ENCODE measurements around the gene ST6GALNAC4.
A peak's percentile ranks its signal among the peaks of the same experiment; 100 is the strongest.
"Not testable (repeated sequence)": the region's sequence is repeated elsewhere in the genome, so short reads cannot be mapped to it uniquely, and the experiment has no call there.

The ST6GALNAC4 gene

GRCh38 chr9:127873886-127874285 lies 43.0 kb downstream of the ST6GALNAC4 start:
- DNase-seq (ENCODE audit: low read depth in 1 of 2, low spot score in 1 of 2): no peak

GRCh38 chr9:127873223-127873691 lies 43.6 kb downstream of the ST6GALNAC4 start:
- no peak for DNase-seq (ENCODE audit: low read depth in 1 of 2, low spot score in 1 of 2)

- DNase-seq (ENCODE audit: low read depth in 1 of 2, low spot score in 1 of 2): no peak
Measured at GRCh38 chr9:127872369-127873222, 44.2 kb downstream of the ST6GALNAC4 start.

GRCh38 chr9:127871531-127871930 lies 45.3 kb downstream of the ST6GALNAC4 start:
- DNase-seq (ENCODE audit: low read depth in 1 of 2, low spot score in 1 of 2): no peak

- DNase-seq (ENCODE audit: low read depth in 1 of 2, low spot score in 1 of 2): no peak
Measured at GRCh38 chr9:127870887-127871286, 46.0 kb downstream of the ST6GALNAC4 start.

GRCh38 chr9:127870153-127870491 lies 46.7 kb downstream of the ST6GALNAC4 start:
- DNase-seq (ENCODE audit: low read depth in 1 of 2, low spot score in 1 of 2): not testable (repeated sequence)

- DNase-seq (ENCODE audit: low read depth in 1 of 2, low spot score in 1 of 2): peak; percentile 55 to 68
Measured at GRCh38 chr9:127869310-127870152, 47.3 kb downstream of the ST6GALNAC4 start.

GRCh38 chr9:127868278-127868902 lies 48.5 kb downstream of the ST6GALNAC4 start:
- DNase-seq (ENCODE audit: low read depth in 1 of 2, low spot score in 1 of 2): no peak

- DNase-seq (ENCODE audit: low read depth in 1 of 2, low spot score in 1 of 2): no peak
Measured at GRCh38 chr9:127867356-127868277, 49.2 kb downstream of the ST6GALNAC4 start.

GRCh38 chr9:127866535-127866934 lies 50.3 kb downstream of the ST6GALNAC4 start:
- no peak for DNase-seq (ENCODE audit: low read depth in 1 of 2, low spot score in 1 of 2)

- DNase-seq (ENCODE audit: low read depth in 1 of 2, low spot score in 1 of 2): no peak
Measured at GRCh38 chr9:127865645-127866464, 51.0 kb downstream of the ST6GALNAC4 start.

GRCh38 chr9:127863191-127863621 lies 53.6 kb downstream of the ST6GALNAC4 start:
- DNase-seq (ENCODE audit: low read depth in 1 of 2, low spot score in 1 of 2): no peak

GRCh38 chr9:127862075-127863011 lies 54.5 kb downstream of the ST6GALNAC4 start:
- peak in 1 of 2 donors; percentile 19 for DNase-seq (ENCODE audit: low read depth in 1 of 2, low spot score in 1 of 2)

- DNase-seq (ENCODE audit: low read depth in 1 of 2, low spot score in 1 of 2): no peak
Measured at GRCh38 chr9:127860779-127861178, 56.1 kb downstream of the ST6GALNAC4 start.

GRCh38 chr9:127860260-127860659 lies 56.6 kb downstream of the ST6GALNAC4 start:
- DNase-seq (ENCODE audit: low read depth in 1 of 2, low spot score in 1 of 2): no peak

- DNase-seq (ENCODE audit: low read depth in 1 of 2, low spot score in 1 of 2): no peak
Measured at GRCh38 chr9:127858041-127858512, 58.8 kb downstream of the ST6GALNAC4 start.

Data from stimulated activated CD4-positive, alpha-beta T cell treated with anti-CD3 and anti-CD28 coated beads, Interleukin-15, amount 100 ng/mL, for 1 hour (primary cell).